NCI-H2196 treated with DMSO at 0.1 percent for 48 hours (cell line): ENCODE measurements around the gene BCAS3.
A peak's percentile ranks its signal among the peaks of the same experiment; 100 is the strongest.
"Not testable (repeated sequence)": the region's sequence is repeated elsewhere in the genome, so short reads cannot be mapped to it uniquely, and the experiment has no call there.

Experiments used
- DNase-seq: peaks from one replicate; lab custom pipeline; 2025; ENCODE audit not compliant: unreplicated experiment; lab: John Stamatoyannopoulos, UW

BCAS3 gene

DNA sequence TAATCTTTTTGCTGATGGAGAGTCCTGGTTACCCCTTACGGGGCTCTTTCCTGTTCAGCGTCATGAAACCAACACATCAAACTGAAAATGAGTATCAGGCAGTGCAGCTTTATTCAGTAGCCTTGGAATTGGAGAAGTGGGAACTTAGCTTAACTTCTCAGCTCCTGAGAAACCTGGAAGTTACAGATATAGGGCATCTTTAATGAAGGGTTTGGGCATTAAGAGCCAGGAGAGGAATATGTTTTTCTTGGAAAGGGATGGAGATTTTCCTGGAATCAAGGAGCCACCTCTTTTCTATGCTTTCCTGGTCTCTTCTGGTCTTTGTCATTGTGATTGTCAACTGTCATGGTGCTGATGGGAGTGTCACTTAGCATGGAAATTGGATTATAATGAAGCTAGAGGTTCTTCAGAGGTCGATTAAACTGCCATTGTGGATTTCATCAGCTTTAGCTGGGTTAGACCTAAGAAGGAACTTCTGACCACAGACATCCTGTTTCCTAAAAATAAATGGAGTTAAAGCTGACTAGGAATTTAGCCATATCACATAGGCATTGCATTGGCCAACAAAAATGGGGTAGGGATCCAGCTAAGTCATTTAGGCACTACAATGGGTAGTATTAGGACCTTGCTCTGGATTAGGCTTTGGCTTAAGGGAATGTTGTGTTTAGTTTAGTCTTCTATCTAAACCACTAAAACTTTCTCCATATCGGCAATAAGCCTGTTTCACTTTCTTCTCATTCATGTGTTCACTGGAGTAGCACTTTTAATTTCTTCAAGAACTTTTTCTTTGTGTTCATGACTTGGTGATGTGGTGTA is 186.4 kb downstream of the BCAS3 start:
- no peak for DNase-seq

DNA sequence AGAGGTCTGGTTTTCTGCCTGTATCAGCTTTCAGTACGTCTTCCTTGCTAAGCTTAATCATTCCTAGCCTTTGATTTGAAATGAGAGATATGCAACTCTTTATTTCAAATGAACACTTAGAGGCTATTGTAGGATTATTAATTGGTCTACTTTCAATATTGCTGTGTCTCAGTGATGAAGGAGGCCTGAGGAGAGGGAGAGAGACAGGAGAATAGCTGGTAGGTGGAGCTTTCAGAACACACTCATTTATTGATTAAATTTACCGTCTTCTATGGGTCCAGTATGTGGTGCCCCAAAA is 187.0 kb downstream of the BCAS3 start:
- no peak for DNase-seq

DNA sequence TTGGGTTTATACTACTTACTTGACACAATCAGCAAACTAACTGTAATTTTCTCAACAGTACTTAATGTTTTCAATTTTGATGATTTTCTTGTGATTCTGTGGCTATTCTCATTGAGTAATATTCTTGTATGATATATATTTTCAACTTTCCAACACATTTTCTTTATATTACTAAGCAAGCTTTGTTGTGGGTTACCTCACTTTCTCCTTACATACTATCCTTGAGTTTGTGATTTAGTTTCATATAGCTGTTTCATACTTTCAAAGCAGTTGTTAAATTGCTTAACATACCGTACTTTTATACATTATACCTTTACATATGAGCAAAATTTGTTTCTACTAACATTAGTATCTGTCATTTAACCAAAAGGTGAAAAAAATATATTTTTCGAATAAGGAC is 197.1 kb downstream of the BCAS3 start:
- DNase-seq: no peak

DNA sequence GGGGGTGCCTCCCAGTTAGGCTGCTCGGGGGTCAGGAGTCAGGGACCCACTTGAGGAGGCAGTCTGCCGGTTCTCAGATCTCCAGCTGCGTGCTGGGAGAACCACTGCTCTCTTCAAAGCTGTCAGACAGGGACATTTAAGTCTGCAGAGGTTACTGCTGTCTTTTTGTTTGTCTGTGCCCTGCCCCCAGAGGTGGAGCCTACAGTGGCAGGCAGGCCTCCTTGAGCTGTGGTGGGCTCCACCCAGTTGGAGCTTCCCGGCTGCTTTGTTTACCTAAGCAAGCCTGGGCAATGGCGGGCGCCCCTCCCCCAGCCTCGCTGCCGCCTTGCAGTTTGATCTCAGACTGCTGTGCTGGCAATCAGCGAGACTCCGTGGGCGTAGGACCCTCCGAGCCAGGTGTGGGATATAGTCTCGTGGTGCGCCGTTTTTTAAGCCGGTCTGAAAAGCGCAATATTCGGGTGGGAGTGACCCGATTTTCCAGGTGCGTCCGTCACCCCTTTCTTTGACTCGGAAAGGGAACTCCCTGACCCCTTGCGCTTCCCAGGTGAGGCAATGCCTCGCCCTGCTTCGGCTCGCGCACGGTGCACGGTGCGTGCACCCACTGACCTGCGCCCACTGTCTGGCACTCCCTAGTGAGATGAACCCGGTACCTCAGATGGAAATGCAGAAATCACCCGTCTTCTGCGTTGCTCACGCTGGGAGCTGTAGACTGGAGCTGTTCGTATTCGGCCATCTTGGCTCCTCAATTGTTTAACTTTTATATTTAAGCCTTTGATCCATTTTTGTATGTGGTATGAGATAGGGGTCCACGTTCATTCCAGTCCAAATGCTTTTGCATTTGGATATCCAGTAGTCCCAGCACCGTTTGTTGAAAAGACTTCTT is 209.3 kb downstream of the BCAS3 start:
- DNase-seq: not testable (repeated sequence)

DNA sequence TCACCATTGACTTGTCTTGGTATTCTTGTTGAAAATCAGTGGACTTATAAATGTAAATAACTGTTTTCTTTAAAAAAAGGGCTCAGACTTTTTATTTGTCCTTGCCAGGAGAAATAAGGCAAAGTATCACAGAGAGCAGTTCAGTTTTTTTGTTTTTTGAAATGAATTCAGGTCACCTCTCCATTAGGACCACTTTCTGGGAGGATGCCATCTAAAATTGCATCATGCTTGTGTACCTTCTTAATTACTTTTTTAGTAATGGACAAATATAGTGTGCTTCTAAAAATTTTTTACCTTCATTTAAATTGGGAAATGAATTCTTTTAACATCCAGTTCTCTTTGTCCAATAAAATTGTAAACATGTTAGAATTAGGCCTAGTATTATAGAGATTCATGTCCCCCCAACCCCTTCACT is 210.0 kb downstream of the BCAS3 start:
- no peak for DNase-seq

DNA sequence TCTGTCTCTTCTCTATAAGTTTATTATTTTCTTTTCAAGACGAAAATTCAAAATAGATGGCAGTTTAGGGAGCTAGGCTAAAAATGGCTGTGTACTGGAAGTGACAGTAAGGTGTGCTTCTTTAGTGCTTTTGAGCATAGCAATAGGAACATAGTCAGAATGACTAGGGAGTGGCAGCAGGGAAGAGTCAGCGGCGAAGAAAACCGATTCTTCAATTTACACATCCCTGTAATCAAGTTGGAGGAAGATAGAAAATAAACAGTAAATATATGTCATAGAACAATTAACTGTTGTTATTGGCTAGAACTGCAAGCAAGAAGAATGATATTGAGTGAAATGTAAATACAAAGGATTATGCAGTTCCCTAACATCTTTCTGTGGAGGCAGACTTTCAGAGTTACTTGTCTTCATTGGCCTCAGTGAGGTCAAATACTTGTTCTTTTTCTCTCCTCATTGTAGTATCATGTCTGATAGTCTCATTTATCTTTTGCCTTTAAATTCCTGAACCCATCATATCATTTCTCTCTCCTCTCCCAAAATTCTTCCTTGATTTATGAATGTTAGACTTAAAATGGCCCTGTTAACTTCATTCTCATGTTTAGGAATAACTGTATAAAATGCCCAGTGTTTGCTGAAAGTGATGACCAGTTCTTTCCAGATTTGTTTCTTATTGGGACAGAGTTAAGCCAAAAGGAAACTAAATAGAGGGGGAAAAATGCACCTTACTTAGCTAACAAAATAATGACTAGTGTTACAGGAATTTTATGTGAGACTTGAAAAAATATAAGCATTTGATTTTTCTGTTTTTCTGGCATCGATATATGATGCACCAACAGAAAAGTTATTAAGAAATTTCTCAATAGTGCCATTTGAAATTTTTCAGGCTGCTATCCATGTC is 211.4 kb downstream of the BCAS3 start:
- DNase-seq: no peak

DNA sequence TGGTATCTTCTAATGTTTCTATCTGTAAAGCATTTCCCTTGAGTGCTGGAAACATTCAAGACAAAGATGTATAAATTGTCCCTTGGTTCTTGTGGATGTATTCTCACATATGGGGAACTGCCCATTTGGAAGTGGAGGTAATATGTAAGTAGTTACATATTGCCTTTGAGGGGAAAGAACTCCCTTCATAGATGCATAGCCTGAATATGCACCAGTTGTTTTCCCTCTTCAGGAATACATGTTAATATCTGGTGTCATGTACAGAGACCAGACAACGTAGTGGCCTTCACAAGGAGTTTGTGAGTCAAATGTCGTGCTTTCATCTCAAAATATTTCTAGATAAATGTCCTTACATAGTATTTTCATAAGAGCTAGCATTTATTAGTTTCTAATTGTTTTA is 213.5 kb downstream of the BCAS3 start:
- DNase-seq: no peak

DNA sequence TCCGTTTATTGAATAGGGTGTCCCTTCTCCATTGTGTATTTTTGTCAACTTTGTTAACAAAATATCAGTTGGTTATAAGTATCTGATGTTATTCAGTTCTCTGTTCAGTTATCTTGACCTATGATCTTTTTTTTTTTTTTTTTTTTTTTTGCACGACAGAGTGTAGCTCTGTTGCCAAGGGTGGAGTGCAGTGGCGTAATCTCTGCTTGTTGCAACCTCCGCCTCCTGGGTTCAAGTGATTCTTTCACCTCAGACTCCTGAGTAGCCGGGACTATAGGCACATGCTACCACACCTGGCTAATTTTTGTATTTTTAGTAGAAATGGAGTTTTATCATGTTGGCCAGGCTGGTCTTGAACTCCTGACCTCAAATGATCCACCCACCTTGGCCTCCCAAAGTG is 215.8 kb downstream of the BCAS3 start:
- DNase-seq: no peak

DNA sequence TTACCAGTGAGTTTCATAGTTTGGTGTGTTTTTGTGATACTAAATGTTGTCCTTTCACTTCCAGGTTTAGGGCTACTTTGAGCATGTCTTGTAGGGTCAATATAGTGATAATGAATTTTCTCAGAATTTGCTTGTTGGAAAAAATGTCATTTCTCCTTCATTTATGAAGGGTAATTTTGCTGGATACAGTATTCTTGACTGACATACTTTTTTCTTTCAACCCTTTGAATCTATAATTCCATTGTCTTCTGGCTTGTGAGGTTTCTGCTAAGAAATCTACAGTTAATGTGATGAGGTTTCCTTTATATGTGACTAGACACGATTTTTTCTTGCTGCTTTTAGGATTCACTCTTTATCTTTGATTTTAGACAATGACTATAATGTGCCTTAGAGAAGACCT is 219.3 kb downstream of the BCAS3 start:
- DNase-seq: no peak

DNA sequence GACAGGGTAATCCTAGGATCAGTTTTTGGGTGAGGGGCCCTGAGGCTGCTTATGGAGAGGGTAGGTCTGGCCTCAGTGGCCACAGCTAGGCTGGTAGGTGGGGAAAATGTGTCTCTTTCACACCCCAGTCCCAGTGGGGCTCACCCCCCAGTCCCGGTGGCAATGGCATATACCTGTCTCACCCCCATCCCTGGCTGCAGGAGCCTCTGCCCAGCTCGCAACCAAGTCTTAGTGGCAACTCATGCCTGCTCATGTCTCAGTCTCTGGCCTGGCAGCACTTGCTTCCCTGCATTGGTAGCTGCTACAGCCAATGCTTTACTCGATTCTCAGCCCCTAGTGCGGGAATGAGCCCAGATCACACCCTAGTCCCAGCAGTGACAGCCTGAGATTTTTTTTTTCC is 221.5 kb downstream of the BCAS3 start:
- DNase-seq: no peak

DNA sequence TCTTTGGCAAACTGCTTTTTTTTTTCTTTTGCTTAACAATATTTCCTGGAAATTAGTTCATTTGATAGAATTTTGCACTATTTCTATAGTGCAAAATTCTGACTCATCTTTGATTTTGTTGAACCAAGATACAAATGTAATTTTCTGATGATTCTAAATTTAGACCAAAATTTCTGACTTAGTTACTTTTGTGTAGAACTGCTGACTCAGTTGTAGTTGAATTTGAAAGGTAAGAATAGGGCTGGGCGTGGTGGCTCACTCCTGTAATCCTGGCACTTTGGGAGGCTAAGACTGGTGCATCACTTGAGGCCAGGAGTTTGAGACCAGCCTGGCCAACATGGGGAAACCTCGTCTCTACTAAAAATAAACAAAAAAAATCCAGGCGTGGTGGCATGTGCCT is 223.0 kb downstream of the BCAS3 start:
- no peak for DNase-seq

DNA sequence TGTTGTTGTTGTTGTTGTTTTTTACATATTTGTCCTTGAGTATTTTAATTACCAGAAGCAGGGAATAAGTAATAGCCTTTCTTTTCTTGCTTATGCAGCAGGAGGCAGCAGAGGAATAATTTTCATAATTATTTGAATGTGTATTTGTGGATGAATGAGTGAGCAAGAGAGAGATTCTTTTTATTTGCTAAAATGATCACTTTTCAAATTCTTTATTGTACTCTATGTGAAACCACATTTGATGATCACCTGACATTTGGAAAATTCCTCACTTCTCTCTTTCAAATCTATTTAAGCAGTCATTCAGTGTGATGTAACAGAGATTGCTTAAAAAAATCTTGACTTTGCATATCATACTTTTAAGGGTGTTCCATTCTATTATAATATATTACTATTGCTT is 223.6 kb downstream of the BCAS3 start:
- no peak for DNase-seq

DNA sequence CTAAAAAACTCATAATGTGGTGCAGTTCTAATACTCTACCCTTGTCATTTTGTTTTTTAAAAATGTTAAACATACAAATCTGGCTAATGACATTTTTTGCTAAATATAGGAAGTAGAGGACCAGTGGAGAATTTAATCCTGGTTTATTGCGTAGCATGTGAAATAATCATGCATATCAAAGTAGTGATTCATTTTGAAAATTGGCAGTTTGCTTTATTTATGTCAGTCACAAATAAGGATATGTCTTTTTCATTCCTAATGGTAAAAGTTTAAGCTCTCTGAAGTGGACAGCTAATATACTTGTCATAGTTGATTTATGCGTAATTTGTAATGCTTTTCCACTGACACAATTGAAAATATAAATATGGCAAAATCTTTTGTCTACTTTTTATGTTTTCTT is 224.2 kb downstream of the BCAS3 start:
- DNase-seq: no peak

DNA sequence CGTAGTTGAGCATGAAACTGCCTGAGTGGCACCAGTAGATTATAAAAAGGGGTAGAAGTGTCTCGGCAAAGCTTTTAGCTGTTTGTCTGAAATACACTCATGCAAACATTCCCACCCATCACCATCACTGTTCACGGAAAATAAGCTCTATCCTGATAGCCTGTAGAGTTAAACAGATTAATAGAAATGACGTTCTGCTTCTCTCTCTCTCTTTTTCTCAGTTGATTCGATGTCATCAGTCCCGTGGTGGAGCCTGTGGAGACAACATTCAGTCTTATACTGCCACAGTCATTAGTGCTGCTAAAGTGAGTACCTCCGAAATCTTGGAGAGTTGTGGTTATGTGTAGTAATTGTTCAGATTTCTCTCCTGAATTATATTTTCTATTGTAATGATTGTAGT is 224.7 kb downstream of the BCAS3 start:
- DNase-seq: no peak

DNA sequence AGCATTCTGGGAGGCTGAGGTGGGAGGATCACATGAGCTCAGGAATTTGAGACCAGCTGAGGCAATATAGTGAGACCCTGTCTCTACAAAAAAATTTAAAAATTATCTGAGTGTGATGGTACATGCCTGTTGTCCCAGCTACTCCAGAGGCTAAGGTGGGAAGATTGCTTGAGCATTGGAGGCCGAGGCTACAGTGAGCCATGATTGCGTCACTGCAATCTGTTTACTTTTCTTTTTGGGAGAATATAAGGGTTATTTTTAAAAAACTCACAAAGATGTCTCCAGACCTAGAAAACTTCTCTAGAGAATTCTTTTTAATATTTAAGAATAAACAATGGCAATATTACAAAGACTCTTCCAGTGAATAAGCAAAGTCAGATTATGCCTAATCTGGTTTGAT is 226.9 kb downstream of the BCAS3 start:
- DNase-seq: no peak

DNA sequence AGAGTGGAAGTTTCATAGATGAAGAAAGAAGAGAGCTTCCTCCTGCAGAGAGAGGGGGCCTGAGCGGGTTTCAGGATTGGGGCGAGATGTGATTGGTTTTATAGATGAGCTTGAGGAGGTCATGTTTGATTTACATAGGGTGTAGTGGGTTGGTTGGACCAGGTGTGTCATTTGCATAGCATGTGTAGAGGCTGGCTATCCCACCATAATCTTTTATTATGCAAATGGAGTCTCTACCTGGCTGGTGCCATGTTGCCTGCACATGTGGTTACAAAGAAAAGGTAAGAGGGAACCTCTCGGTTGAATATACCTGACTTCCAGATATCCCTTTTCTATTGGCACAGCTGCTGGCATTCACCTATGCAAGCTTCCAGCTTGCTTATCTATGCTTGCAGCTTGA is 228.1 kb downstream of the BCAS3 start:
- DNase-seq: no peak

DNA sequence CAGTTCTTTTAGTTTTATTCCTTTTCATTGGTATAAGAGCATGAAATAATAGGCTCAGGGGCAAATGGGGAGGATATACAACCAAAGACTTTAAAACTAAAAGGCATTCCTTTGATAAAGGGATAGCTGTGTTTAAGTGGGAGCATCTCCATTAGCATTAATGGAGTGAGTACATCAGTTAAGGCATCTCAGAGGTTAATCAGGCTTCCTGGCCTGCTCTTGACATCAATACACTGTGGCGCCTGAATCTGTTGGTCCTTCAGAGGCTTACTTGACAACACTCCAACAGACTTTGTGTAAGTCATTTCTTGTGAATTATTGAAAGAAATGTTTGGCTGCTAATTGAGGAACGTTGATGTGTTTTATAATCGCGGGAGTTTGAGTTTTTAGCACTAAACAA is 230.7 kb downstream of the BCAS3 start:
- DNase-seq: no peak

DNA sequence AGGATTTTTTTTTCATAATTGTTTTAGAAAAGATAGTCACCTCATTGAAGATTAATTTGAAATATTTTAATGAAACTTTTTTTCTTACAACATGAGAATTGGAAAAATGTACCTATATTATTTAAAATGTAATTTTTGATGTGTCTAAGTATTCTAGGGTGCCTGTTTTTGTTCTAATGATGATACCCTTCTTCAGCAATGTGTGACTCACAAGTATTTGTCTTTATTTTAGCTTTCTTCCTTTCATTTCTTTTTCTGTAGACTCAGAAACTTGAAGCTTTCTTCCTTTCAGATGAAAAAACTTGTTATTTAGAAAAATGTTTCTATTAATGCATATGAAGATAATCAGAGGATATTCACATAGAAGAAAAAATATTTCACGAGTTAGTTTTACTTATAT is 231.8 kb downstream of the BCAS3 start:
- no peak for DNase-seq

DNA sequence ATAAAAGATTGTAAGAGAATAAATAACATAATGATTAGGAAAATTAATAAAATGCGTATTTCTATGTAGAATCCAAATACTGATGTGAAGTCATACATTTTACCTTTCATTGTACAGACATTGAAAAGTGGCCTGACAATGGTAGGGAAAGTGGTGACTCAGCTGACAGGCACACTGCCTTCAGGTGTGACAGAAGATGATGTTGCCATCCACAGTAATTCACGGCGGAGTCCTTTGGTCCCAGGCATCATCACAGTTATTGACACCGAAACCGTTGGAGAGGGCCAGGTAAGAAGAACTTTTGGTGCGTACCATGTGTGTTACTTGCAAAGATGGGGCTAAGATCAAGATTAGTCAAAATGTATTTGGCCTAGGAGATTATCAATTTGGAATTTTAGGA is 232.8 kb downstream of the BCAS3 start:
- DNase-seq: no peak

DNA sequence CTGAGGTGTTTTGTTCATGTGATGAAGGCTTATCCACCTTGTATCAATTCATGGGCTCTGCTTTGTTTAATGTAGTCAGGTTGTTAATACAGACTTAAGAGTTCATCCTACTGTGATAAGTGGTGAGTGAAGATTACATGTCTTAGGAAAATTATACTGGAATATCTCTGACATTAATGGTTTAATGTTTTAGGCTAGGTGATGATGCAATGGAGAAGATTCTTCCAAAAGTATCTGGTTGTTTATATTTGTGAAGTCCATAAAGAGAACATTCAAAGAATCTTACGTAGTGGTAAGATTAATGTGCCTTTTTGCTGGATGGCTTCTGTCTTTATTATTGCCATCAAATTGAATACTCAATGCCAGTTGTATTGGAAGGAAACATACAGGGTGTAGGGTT is 236.4 kb downstream of the BCAS3 start:
- DNase-seq: no peak

DNA sequence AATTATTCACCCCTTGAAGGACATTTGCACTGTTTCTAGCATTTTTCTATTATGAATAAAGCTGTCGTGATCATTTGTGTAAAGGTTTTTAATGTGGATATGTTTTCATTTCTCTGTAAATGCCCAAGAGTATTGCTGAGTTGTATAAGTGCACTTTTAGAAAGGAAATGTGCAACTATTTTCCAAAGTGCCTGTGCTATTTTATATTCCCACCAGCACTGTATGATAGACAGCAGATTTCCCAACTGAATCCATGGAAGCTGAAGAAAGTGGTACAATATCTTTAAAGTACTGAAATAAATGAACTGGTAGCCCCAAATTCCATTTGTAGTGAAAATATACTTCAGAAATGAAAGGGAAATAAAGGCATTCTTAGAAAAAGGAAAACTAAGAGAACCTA is 238.4 kb downstream of the BCAS3 start:
- DNase-seq: no peak

DNA sequence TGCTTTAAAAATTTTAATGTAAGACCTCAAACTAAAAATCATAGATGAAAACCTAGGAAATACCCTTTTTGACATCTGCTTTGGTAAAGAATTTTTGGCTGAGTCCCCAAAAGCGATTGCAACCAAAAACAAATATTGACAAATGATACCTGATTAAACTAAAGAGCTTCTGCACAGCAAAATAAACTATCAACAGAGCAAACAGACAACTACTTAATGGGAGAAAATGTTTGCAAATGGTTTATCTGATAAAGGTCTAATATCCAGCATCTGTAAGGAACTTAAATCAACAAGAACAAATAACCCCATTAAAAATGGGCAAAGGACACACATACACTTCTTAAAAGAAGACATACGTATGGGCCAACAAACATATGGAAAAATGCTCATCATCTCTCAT is 242.5 kb downstream of the BCAS3 start:
- DNase-seq: peak; percentile 21
